Fibroblast of lung (primary cell): ENCODE data around the gene PTGES3. TPM values are rescaled to one million over a fixed set of nuclear protein-coding genes. Genes with fewer than 3 reads are reported as not detected.

Source experiments
- DNase-seq, 2 donors: peaks; one replicate each; pipeline versions ENCODE4 v3.0.0 to v3.0.0-alpha.2; 2010; ENCODE audit warnings: low read depth in 2 of 2
- H2AFZ ChIP-seq: 2 replicates; pipeline ENCODE4 v1.5.1; 2012; ENCODE audit warnings: low read length, control low read depth, inconsistent platforms
- H3K27ac ChIP-seq: 2 replicates; pipeline ENCODE4 v1.5.1; 2011; ENCODE audit warnings: low read length, control low read depth; ENCODE audit not compliant: insufficient read depth
- H3K27me3 ChIP-seq: 2 replicates; pipeline ENCODE4 v1.5.1; 2011; ENCODE audit warnings: mild to moderate bottlenecking, low read length; ENCODE audit not compliant: control insufficient read depth, insufficient read depth
- H3K36me3 ChIP-seq: 2 replicates; pipeline ENCODE4 v1.5.1; 2011; ENCODE audit warnings: low read length; ENCODE audit not compliant: control insufficient read depth, insufficient read depth
- H3K4me1 ChIP-seq: 2 replicates; pipeline ENCODE4 v1.5.1; 2011; ENCODE audit warnings: low read length; ENCODE audit not compliant: control insufficient read depth, insufficient read depth; ENCODE audit errors: extremely low read depth
- H3K4me2 ChIP-seq: 2 replicates; pipeline ENCODE4 v1.5.1; 2011; ENCODE audit warnings: low read length, control low read depth; ENCODE audit not compliant: insufficient read depth; ENCODE audit errors: extremely low read depth
- H3K4me3 ChIP-seq, 4 experiments: fragments of 200-600 bp in 1 of 4; sonication (generic) in 1 of 4; replicated peaks in 1 of 4; 2 replicates each; pipeline ENCODE4 v1.5.1; 2011 to 2016; ENCODE audit warnings: low read length in 4 of 4, low read depth in 3 of 4, mild to moderate bottlenecking in 3 of 4, control low read depth in 2 of 4, inconsistent platforms in 1 of 4, mixed read lengths in 1 of 4; ENCODE audit not compliant: insufficient read depth in 1 of 4; ENCODE audit errors: control extremely low read depth in 1 of 4
- H3K79me2 ChIP-seq: 2 replicates; pipeline ENCODE4 v1.5.1; 2012; ENCODE audit warnings: mild to moderate bottlenecking, low read length, inconsistent platforms; ENCODE audit not compliant: control insufficient read depth, insufficient read depth
- H3K9ac ChIP-seq: 2 replicates; pipeline ENCODE4 v1.5.1; 2011; ENCODE audit warnings: mild to moderate bottlenecking, low read length, control low read depth; ENCODE audit not compliant: insufficient read depth
- H3K9me3 ChIP-seq: 2 replicates; pipeline ENCODE4 v1.5.1; 2012; ENCODE audit warnings: low read depth, low read length; ENCODE audit not compliant: control insufficient read depth, insufficient read depth
- H4K20me1 ChIP-seq: 2 replicates; pipeline ENCODE4 v1.5.1; 2011; ENCODE audit warnings: low read length; ENCODE audit not compliant: control insufficient read depth, insufficient read depth; ENCODE audit errors: extremely low read depth
- CTCF ChIP-seq, 2 donors: IDR thresholded peaks in 1 of 2; conservative IDR thresholded peaks in 1 of 2; 1 replicate in 1 of 2; 2 replicates in 1 of 2; pipeline ENCODE4 v1.5.1; 2011 to 2012; ENCODE audit warnings: low read length in 2 of 2, control low read depth in 1 of 2, inconsistent platforms in 1 of 2, low read depth in 1 of 2, mild to moderate bottlenecking in 1 of 2
- EZH2 ChIP-seq: IDR thresholded peaks from 2 replicates; pipeline ENCODE4 v1.5.1; 2012; ENCODE audit warnings: low read length, control low read depth, mild to moderate bottlenecking; ENCODE audit errors: missing control alignments
- polyA plus RNA-seq, 2 donors: library from polyadenylated mRNA; depleted of rRNA in 1 of 2; stranded (reverse) in 1 of 2; unstranded in 1 of 2; fragments of >200 nt; gene quantifications; 2 replicates each; pipeline ENCODE4 v1.2.1, GENCODE V29; 2011 to 2012; ENCODE audit warnings: missing spikeins in 1 of 2
- total RNA-seq: library from RNA; depleted of rRNA; stranded (reverse); fragments of >200 nt; gene quantifications from 2 replicates; pipeline ENCODE4 v1.2.1, GENCODE V29; 2014

The PTGES3 gene
- total and polyA plus RNA-seq, 2 donors (not counting 1 experiment from before 2014, with no cell fraction given), result 60.3 to 119 TPM

GRCh38 chr12:56635806-56636674 is 52.0 kb downstream of the PTGES3 start:
- no peak for TF ChIP-seq EZH2
- no peak for TF ChIP-seq CTCF (conservative IDR thresholded peaks at IDR 0.05 in 1 of 2, IDR thresholded peaks at IDR 0.05 in 1 of 2; ENCODE audit: low read depth in 1 of 2, low read length in 2 of 2)

GRCh38 chr12:56634837-56635791 is 53.0 kb downstream of the PTGES3 start:
- Histone ChIP-seq H3K9ac (peak overlapping the region; percentile 67), H3K4me3 (peak overlapping the region; percentile 69 to 81 (median 77)), H3K27me3 (no peaks in the 10 kb centered on the region), H3K36me3 (peaks cover 12% of the 10 kb centered on the region), H3K4me1 (peaks cover 22% of the 10 kb centered on the region), H3K9me3 (no peaks in the 10 kb centered on the region), H4K20me1 (no peaks in the 10 kb centered on the region), H2AFZ (no peak overlapping the region), H3K4me2 (peak overlapping the region; percentile 72), H3K27ac (peak overlapping the region; percentile 78), H3K79me2 (peaks cover 53% of the 10 kb centered on the region)
- TF ChIP-seq CTCF (conservative IDR thresholded peaks at IDR 0.05 in 1 of 2, IDR thresholded peaks at IDR 0.05 in 1 of 2; ENCODE audit: low read depth in 1 of 2, low read length in 2 of 2) (peak; percentile 55 to 65), EZH2 (no peak)
- peak; percentile 82 to 83 for DNase-seq

More at GRCh38 chr12:56635806-56636674, 52.0 kb downstream of the PTGES3 start:
- Histone ChIP-seq H3K36me3 (peaks cover 11% of the 10 kb centered on the region), H4K20me1 (no peaks in the 10 kb centered on the region), H3K27ac (peak overlapping the region; percentile 78), H3K9ac (peak overlapping the region; percentile 67), H3K4me3 (peak overlapping the region; percentile 69 to 80 (median 77)), H3K9me3 (no peaks in the 10 kb centered on the region), H3K4me1 (peaks cover 17% of the 10 kb centered on the region), H3K4me2 (peak overlapping the region; percentile 72), H3K27me3 (no peaks in the 10 kb centered on the region), H3K79me2 (peaks cover 46% of the 10 kb centered on the region), H2AFZ (peak overlapping the region; percentile 76)
- peak; percentile 82 to 88 for DNase-seq
